Breast epithelium (tissue), 4 donors: ENCODE data around the gene MRPS23. TPM values are rescaled to one million over a fixed set of nuclear protein-coding genes. Genes with fewer than 3 reads are reported as not detected.

ENCODE experiments used
- DNase-seq, 2 donors: peaks; one replicate each; pipeline ENCODE4 v3.0.0-alpha.2; 2019; ENCODE audit warnings: low spot score in 2 of 2
- H3K27ac ChIP-seq, 2 donors: fragments of 200-600 bp; sonication (generic) in 1 of 2; one replicate each; pipeline ENCODE4 v1.5.1; 2016 to 2019; ENCODE audit warnings: mild to moderate bottlenecking in 1 of 2
- H3K27me3 ChIP-seq, 2 donors: fragments of 200-600 bp; sonication (generic) in 1 of 2; one replicate each; pipeline versions ENCODE4 v1.5.1 to v1.6.0; 2017 to 2019; ENCODE audit warnings: control low read depth in 1 of 2, mild to moderate bottlenecking in 1 of 2
- H3K36me3 ChIP-seq: fragments of 200-600 bp; one replicate; pipeline ENCODE4 v1.5.1; 2019
- H3K4me1 ChIP-seq, 2 donors: fragments of 200-600 bp; sonication (generic); one replicate each; pipeline ENCODE4 v1.5.1; 2016 to 2019; ENCODE audit warnings: control low read depth in 1 of 2
- H3K4me3 ChIP-seq, 3 donors: fragments of 200-600 bp; sonication (generic); 1 replicate in 2 of 3; 2 replicates in 1 of 3; pipeline ENCODE4 v1.5.1; 2016 to 2019; ENCODE audit warnings: mild to moderate bottlenecking in 3 of 3, moderate library complexity in 2 of 3
- H3K9me3 ChIP-seq, 2 donors: fragments of 200-600 bp; sonication (generic) in 1 of 2; one replicate each; pipeline ENCODE4 v1.5.1; 2016 to 2019; ENCODE audit warnings: control low read depth in 1 of 2
- POLR2A ChIP-seq: fragments of 450-650 bp; IDR thresholded peaks from one replicate; pipeline ENCODE4 v1.6.1; 2016; ENCODE audit warnings: antibody characterized with exemption, mild to moderate bottlenecking, moderate library complexity
- POLR2AphosphoS5 ChIP-seq, 3 donors: sonication (generic); formaldehyde crosslinking; IDR thresholded peaks; one replicate each; pipeline ENCODE4 v1.6.1; 2017; ENCODE audit warnings: antibody characterized with exemption in 3 of 3
- intact Hi-C: fragments of 100-400 bp; cut with DNase I; formaldehyde crosslinking; loops from one replicate; pipeline ENCODE4 v1.15.1; 2023; ENCODE audit warnings: low total_unique reads
- total RNA-seq, 3 donors: library from RNA; depleted of rRNA; stranded (reverse); fragments of >200 nt; gene quantifications; one replicate each; pipeline ENCODE4 v1.1.0, GENCODE V29; 2016
- TF ChIP-seq, protein P1 (sequence below), 3 donors: fragments of 450-650 bp; IDR thresholded peaks; one replicate each; pipeline ENCODE4 v1.5.1; 2016 to 2017; ENCODE audit warnings: antibody characterized with exemption in 3 of 3, mild to moderate bottlenecking in 3 of 3, moderate library complexity in 3 of 3

The MRPS23 gene
- total RNA-seq, 3 donors from 2014 or later, result 7.5 to 10.7 (median 8.2) TPM

DNA sequence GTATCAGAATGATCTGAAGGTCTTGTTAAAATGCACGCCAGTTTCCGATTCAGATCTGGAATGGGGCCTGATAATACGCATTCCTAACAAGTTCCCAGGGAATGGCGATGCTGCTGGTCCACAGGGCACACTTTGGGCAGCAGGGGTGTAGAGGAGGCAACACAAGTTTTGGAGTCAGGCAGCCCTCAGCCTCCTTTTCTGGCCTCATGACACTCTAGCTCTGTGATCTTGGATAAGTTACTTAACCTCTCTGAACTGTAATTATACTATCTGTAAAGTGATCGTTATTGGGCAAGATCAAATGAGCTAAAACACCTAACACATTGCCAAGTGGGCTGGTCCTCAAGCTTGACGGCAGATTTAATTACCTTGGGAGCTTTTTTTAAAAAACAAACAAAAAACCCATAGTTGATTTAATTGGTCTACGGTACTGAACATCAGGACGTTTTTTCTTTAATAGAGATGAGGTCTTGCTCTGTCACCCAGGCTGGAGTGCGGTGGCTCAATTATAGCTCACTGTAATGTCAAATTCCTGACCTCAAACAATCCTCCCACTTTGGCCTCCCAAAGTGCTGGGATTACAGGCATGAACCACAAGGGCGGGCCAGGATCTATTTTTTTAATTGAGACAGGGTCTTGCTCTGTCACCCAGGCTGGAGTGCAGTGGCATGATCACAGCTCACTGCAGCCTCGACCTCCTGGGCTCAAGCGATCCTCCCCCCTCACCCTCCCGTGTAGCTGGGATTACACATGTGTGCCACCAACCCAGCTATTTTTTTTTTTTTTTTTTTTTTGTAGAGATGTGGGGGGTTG, 10.0 kb upstream of the MRPS23 start:
- TF ChIP-seq POLR2AphosphoS5 (IDR thresholded peaks at IDR 0.05), result no peak
- TF ChIP-seq, protein P1, sequence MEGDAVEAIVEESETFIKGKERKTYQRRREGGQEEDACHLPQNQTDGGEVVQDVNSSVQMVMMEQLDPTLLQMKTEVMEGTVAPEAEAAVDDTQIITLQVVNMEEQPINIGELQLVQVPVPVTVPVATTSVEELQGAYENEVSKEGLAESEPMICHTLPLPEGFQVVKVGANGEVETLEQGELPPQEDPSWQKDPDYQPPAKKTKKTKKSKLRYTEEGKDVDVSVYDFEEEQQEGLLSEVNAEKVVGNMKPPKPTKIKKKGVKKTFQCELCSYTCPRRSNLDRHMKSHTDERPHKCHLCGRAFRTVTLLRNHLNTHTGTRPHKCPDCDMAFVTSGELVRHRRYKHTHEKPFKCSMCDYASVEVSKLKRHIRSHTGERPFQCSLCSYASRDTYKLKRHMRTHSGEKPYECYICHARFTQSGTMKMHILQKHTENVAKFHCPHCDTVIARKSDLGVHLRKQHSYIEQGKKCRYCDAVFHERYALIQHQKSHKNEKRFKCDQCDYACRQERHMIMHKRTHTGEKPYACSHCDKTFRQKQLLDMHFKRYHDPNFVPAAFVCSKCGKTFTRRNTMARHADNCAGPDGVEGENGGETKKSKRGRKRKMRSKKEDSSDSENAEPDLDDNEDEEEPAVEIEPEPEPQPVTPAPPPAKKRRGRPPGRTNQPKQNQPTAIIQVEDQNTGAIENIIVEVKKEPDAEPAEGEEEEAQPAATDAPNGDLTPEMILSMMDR (IDR thresholded peaks at IDR 0.05), result no peak
- TF ChIP-seq POLR2A, result no peak
- intact Hi-C loops, result loop anchor here (5.0 kb wide), 1 partner anchor 127 kb away; the partner anchor contains the start of gene VEZF1

GRCh38 chr17:57858838-57859237, 9.0 kb upstream of the MRPS23 start:
- no peak for DNase-seq
- no peaks in the 10 kb centered on the region for H3K9me3 ChIP-seq
- peaks cover 7% of the 10 kb centered on the region in 2 donors for H3K4me1 ChIP-seq
- intact Hi-C loops, result no loop called here
- no peak for TF ChIP-seq POLR2AphosphoS5 (IDR thresholded peaks at IDR 0.05)
- TF ChIP-seq POLR2A, result no peak
- TF ChIP-seq, protein P1 (IDR thresholded peaks at IDR 0.05), result no peak
- H3K27me3 ChIP-seq, result no peaks in the 10 kb centered on the region
- H3K27ac ChIP-seq, result no peak overlapping the region
- no peaks in the 10 kb centered on the region for H3K36me3 ChIP-seq
- H3K4me3 ChIP-seq, result no peak overlapping the region

More for the DNA sequence above, 10.0 kb upstream of the MRPS23 start:
- H3K36me3 ChIP-seq, result no peaks in the 10 kb centered on the region
- no peaks in the 10 kb centered on the region for H3K27me3 ChIP-seq
- H3K4me1 ChIP-seq, result peaks cover 7% of the 10 kb centered on the region in 2 donors
- no peak overlapping the region for H3K27ac ChIP-seq
- no peaks in the 10 kb centered on the region for H3K9me3 ChIP-seq
- H3K4me3 ChIP-seq, result no peak overlapping the region
- no peak for DNase-seq

- Histone ChIP-seq H3K27ac (no peak overlapping the region), H3K36me3 (no peaks in the 10 kb centered on the region), H3K9me3 (no peaks in the 10 kb centered on the region), H3K27me3 (no peaks in the 10 kb centered on the region), H3K4me3 (no peak overlapping the region), H3K4me1 (peaks cover 7% of the 10 kb centered on the region in 2 donors)
- DNase-seq, result no peak
- TF ChIP-seq, protein P1 (IDR thresholded peaks at IDR 0.05), result no peak
- TF ChIP-seq POLR2A (no peak), POLR2AphosphoS5 (IDR thresholded peaks at IDR 0.05) (no peak)
- intact Hi-C loops, result no loop called here
These were observed 7.2 kb upstream of the MRPS23 start for GRCh38 chr17:57856792-57857620.

- H3K9me3 ChIP-seq, result no peaks in the 10 kb centered on the region
- no peak overlapping the region for H3K4me3 ChIP-seq
- no peak overlapping the region for H3K27ac ChIP-seq
- no peaks in the 10 kb centered on the region for H3K36me3 ChIP-seq
- DNase-seq, result no peak
- H3K27me3 ChIP-seq, result no peaks in the 10 kb centered on the region
- intact Hi-C loops, result no loop called here
- H3K4me1 ChIP-seq, result peaks cover under 1 to 1% of the 10 kb centered on the region in 2 donors
- TF ChIP-seq, protein P1 (IDR thresholded peaks at IDR 0.05), result no peak
- TF ChIP-seq POLR2A, result no peak
- TF ChIP-seq POLR2AphosphoS5 (IDR thresholded peaks at IDR 0.05), result no peak
These were observed 5.7 kb upstream of the MRPS23 start for GRCh38 chr17:57855391-57856035.
